GM12801 (cell line): ENCODE data around the gene PAK1.

Experiments used
- CTCF ChIP-seq: IDR thresholded peaks from one replicate; pipeline ENCODE4 v1.5.1; 2011; ENCODE audit warnings: control low read depth; ENCODE audit not compliant: insufficient read length; ENCODE audit errors: extremely low read depth

PAK1 gene

GRCh38 chr11:77361184-77361583 is 112.7 kb downstream of the PAK1 start:
- TF ChIP-seq CTCF = no peak

GRCh38 chr11:77359481-77359880 is 114.4 kb downstream of the PAK1 start:
- TF ChIP-seq CTCF = no peak

- TF ChIP-seq CTCF = no peak
Measured at GRCh38 chr11:77353131-77353530, 120.8 kb downstream of the PAK1 start.

- no peak for TF ChIP-seq CTCF
Measured at GRCh38 chr11:77351281-77351886, 122.5 kb downstream of the PAK1 start.

- TF ChIP-seq CTCF = no peak
Measured at GRCh38 chr11:77347948-77348347, 125.9 kb downstream of the PAK1 start.

GRCh38 chr11:77346906-77347603 is 126.8 kb downstream of the PAK1 start:
- no peak for TF ChIP-seq CTCF

- TF ChIP-seq CTCF = no peak
Measured at GRCh38 chr11:77345621-77346020, 128.3 kb downstream of the PAK1 start.
